ENCODE data around the gene IGSF5. TPM values are rescaled to one million over a fixed set of nuclear protein-coding genes. Genes with fewer than 3 reads are reported as not detected.

The IGSF5 gene
- total RNA-seq, 1 experiment from 2014 or later = not detected

DNA sequence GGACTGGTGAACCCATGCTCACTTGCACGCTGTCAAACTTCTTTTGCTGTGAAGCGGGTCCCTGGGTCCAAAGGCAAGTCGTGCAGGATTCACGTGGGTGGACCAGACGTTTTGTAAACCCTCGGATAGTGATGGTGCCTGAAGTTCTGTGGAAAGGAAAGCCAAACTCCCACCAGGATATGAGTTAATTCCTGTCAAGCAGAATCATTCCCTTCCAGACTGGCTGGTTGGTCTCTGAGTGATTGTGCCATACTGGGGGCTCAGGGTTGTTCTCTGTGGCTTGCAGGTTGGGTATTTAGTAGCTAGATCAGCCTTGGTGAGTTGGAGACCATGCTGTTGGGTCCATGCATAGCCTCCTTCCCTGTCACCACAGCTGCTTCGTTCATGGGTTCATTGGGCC lies 32.7 kb upstream of the IGSF5 start:
- DNase-seq (ENCODE audit: unreplicated experiment) = no peak
- Mint-ChIP-seq H3K9me3 (ENCODE audit: unreplicated experiment) (no peaks in the 10 kb centered on the region), H3K4me3 (ENCODE audit: unreplicated experiment) (no peak overlapping the region), H3K27ac (ENCODE audit: low read depth, unreplicated experiment) (no peak overlapping the region), H3K36me3 (ENCODE audit: insufficient read depth, unreplicated experiment) (no peaks in the 10 kb centered on the region), H3K27me3 (ENCODE audit: insufficient read depth, unreplicated experiment) (peaks cover 24% of the 10 kb centered on the region), H3K4me1 (ENCODE audit: insufficient read depth, unreplicated experiment) (peaks cover 6% of the 10 kb centered on the region)
- no TSS peak for BruUV-seq (replicated peaks)
- intact Hi-C loops (cut with micrococcal nuclease) = no loop called here
- POLR2A ChIA-PET = no interaction called here
- CTCF ChIA-PET = interaction anchor here (1.0 to 15.1 kb wide), 3 partner anchors 11 to 197 kb away, joined by 5 to 224 read pairs (median 14); no protein-coding TSS in a partner anchor
- TF ChIP-seq, protein P1, sequence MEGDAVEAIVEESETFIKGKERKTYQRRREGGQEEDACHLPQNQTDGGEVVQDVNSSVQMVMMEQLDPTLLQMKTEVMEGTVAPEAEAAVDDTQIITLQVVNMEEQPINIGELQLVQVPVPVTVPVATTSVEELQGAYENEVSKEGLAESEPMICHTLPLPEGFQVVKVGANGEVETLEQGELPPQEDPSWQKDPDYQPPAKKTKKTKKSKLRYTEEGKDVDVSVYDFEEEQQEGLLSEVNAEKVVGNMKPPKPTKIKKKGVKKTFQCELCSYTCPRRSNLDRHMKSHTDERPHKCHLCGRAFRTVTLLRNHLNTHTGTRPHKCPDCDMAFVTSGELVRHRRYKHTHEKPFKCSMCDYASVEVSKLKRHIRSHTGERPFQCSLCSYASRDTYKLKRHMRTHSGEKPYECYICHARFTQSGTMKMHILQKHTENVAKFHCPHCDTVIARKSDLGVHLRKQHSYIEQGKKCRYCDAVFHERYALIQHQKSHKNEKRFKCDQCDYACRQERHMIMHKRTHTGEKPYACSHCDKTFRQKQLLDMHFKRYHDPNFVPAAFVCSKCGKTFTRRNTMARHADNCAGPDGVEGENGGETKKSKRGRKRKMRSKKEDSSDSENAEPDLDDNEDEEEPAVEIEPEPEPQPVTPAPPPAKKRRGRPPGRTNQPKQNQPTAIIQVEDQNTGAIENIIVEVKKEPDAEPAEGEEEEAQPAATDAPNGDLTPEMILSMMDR (IDR thresholded peaks at IDR 0.05; ENCODE audit: unreplicated experiment) = no peak

DNA sequence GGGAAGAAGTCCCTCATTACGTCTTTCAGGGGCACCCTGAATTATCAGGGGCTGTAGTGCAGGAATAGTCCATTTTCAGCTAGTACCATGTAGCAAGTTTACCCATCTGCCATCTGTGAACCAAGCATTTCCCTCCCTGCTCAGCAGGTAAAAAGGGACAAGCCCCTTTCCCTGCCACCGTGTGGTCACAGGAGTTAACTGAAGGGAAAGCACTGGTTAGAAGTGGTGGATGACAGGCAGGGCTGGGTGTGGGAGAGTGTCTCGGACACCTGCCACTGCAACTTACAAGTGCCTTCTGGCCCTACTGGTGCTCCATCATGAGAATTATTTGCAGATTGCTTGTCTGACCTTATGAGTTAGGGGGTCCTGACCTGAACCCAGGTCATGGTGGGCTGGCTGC lies 32.0 kb upstream of the IGSF5 start:
- TF ChIP-seq, protein P1 (IDR thresholded peaks at IDR 0.05; ENCODE audit: unreplicated experiment) = no peak
- peaks cover 31% of the 10 kb centered on the region for H3K27me3 Mint-ChIP-seq (ENCODE audit: insufficient read depth, unreplicated experiment)
- DNase-seq (ENCODE audit: unreplicated experiment) = no peak
- no peak overlapping the region for H3K27ac Mint-ChIP-seq (ENCODE audit: low read depth, unreplicated experiment)
- H3K4me1 Mint-ChIP-seq (ENCODE audit: insufficient read depth, unreplicated experiment) = peaks cover 6% of the 10 kb centered on the region
- no peaks in the 10 kb centered on the region for H3K9me3 Mint-ChIP-seq (ENCODE audit: unreplicated experiment)
- intact Hi-C loops (cut with micrococcal nuclease) = no loop called here
- no TSS peak for BruUV-seq (replicated peaks)
- H3K4me3 Mint-ChIP-seq (ENCODE audit: unreplicated experiment) = no peak overlapping the region
- no peaks in the 10 kb centered on the region for H3K36me3 Mint-ChIP-seq (ENCODE audit: insufficient read depth, unreplicated experiment)
- POLR2A ChIA-PET = no interaction called here
- CTCF ChIA-PET = interaction anchor here (1.0 to 15.1 kb wide), 4 partner anchors 10 to 197 kb away, joined by 5 to 224 read pairs (median 10); no protein-coding TSS in a partner anchor

GRCh38 chr21:39713905-39714304 lies 31.1 kb upstream of the IGSF5 start:
- Mint-ChIP-seq H3K27me3 (ENCODE audit: insufficient read depth, unreplicated experiment) (peaks cover 40% of the 10 kb centered on the region), H3K9me3 (ENCODE audit: unreplicated experiment) (no peaks in the 10 kb centered on the region), H3K27ac (ENCODE audit: low read depth, unreplicated experiment) (no peak overlapping the region), H3K4me3 (ENCODE audit: unreplicated experiment) (no peak overlapping the region), H3K4me1 (ENCODE audit: insufficient read depth, unreplicated experiment) (peaks cover 6% of the 10 kb centered on the region), H3K36me3 (ENCODE audit: insufficient read depth, unreplicated experiment) (no peaks in the 10 kb centered on the region)
- DNase-seq (ENCODE audit: unreplicated experiment) = no peak
- ChIA-PET POLR2A (no interaction called here), CTCF (interaction anchor here (0.8 to 15.1 kb wide), 7 partner anchors 8 to 407 kb away, joined by 3 to 224 read pairs (median 6); no protein-coding TSS in a partner anchor)
- BruUV-seq (replicated peaks) = no TSS peak
- intact Hi-C loops (cut with micrococcal nuclease) = no loop called here
- TF ChIP-seq, protein P1 (IDR thresholded peaks at IDR 0.05; ENCODE audit: unreplicated experiment) = no peak

GRCh38 chr21:39714331-39714730 lies 30.7 kb upstream of the IGSF5 start:
- no peak overlapping the region for H3K27ac Mint-ChIP-seq (ENCODE audit: low read depth, unreplicated experiment)
- peaks cover 6% of the 10 kb centered on the region for H3K4me1 Mint-ChIP-seq (ENCODE audit: insufficient read depth, unreplicated experiment)
- TF ChIP-seq, protein P1 (IDR thresholded peaks at IDR 0.05; ENCODE audit: unreplicated experiment) = no peak
- intact Hi-C loops (cut with micrococcal nuclease) = no loop called here
- no peak for DNase-seq (ENCODE audit: unreplicated experiment)
- ChIA-PET CTCF (interaction anchor here (0.7 to 15.1 kb wide), 9 partner anchors 8 to 406 kb away, joined by 3 to 224 read pairs (median 5); no protein-coding TSS in a partner anchor), POLR2A (no interaction called here)
- no peaks in the 10 kb centered on the region for H3K9me3 Mint-ChIP-seq (ENCODE audit: unreplicated experiment)
- no TSS peak for BruUV-seq (replicated peaks)
- H3K4me3 Mint-ChIP-seq (ENCODE audit: unreplicated experiment) = no peak overlapping the region
- no peaks in the 10 kb centered on the region for H3K36me3 Mint-ChIP-seq (ENCODE audit: insufficient read depth, unreplicated experiment)
- peaks cover 42% of the 10 kb centered on the region for H3K27me3 Mint-ChIP-seq (ENCODE audit: insufficient read depth, unreplicated experiment)

Measured in MCF 10A (cell line).